Parathyroid adenoma (tissue), 2 donors: Measurements from ENCODE around the gene COTL1.

Experiments used
- H2AFZ ChIP-seq: fragments of 300-600 bp; sonication (generic); one replicate; pipeline ENCODE4 v1.7.0; 2017; ENCODE audit warnings: antibody characterized with exemption, mild to moderate bottlenecking
- H3K27ac ChIP-seq: fragments of 300-600 bp; sonication (generic); one replicate; pipeline ENCODE4 v1.7.0; 2017
- H3K27me3 ChIP-seq: fragments of 300-600 bp; sonication (generic); one replicate; pipeline ENCODE4 v1.7.0; 2017; ENCODE audit warnings: low read length; ENCODE audit not compliant: control insufficient read depth, insufficient read depth
- H3K36me3 ChIP-seq: fragments of 300-600 bp; sonication (generic); one replicate; pipeline ENCODE4 v1.7.0; 2017; ENCODE audit warnings: low read length; ENCODE audit not compliant: control insufficient read depth, insufficient read depth
- H3K4me1 ChIP-seq: fragments of 300-600 bp; sonication (generic); one replicate; pipeline ENCODE4 v1.7.0; 2017; ENCODE audit warnings: control low read depth
- H3K4me2 ChIP-seq: fragments of 300-600 bp; sonication (generic); one replicate; pipeline ENCODE4 v1.7.0; 2017; ENCODE audit warnings: low read length
- H3K4me3 ChIP-seq: fragments of 300-600 bp; sonication (generic); one replicate; pipeline ENCODE4 v1.7.0; 2017; ENCODE audit warnings: low read depth, low read length
- H3K79me2 ChIP-seq: fragments of 300-600 bp; sonication (generic); one replicate; pipeline ENCODE4 v1.7.0; 2017; ENCODE audit warnings: control low read depth
- H3K9ac ChIP-seq: fragments of 300-600 bp; sonication (generic); one replicate; pipeline ENCODE4 v1.7.0; 2017; ENCODE audit warnings: mild to moderate bottlenecking
- H3K9me3 ChIP-seq: fragments of 300-600 bp; sonication (generic); one replicate; pipeline ENCODE4 v1.7.0; 2017; ENCODE audit warnings: low read length; ENCODE audit not compliant: control insufficient read depth
- CTCF ChIP-seq: fragments of 300-600 bp; sonication (generic); IDR thresholded peaks from one replicate; pipeline ENCODE4 v1.7.0; 2017; ENCODE audit warnings: antibody characterized with exemption, mild to moderate bottlenecking
- donor health status: primary hyperparathyroidism.

Gene COTL1

DNA sequence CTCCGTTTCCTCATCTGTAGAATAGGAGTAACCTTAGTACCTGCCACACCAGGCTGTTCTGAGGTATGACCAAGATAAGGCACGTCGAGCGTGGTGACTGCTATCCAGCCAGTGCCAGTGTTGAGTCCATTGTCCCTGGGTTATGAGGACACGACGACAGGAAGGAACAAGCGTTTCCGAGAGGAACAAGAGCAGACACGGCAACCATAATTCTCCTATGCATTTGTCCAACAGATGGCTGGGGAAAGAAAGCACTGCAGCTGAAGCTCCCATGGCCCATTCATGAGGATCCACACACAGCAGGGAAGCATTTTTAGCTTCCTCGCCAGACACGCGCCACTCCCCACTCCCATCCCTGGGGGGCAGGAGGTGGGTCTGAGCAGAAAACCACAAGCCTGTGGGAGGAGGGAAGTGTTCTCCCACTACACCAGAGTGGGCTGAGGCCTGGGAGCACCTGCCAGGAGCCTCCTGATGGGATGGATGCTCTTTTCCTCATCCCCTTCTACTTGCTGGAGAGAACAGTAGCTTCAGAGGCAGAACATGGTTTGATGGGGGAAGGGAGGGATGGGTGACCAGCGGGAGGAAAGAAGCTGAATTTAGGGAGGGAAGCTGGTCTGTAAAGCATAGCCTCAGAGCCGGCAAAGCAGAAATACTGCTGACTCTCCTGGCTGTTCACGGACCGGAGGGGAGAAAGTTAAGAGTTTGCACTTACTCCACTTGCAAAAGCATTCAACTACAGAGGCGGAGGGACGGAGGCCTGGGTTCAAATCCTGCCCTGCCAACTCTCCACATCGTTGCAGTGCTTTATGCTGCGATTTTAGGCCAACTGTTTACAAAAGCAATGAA, 2.7 kb downstream of the COTL1 start:
- H3K36me3 ChIP-seq, result no peaks in the 10 kb centered on the region
- no peak overlapping the region for H3K4me3 ChIP-seq
- no peak overlapping the region for H3K9ac ChIP-seq
- H3K79me2 ChIP-seq, result no peaks in the 10 kb centered on the region
- H3K4me2 ChIP-seq, result no peak overlapping the region
- no peak overlapping the region for H3K27ac ChIP-seq
- peaks cover 8% of the 10 kb centered on the region for H3K4me1 ChIP-seq
- H3K9me3 ChIP-seq, result no peaks in the 10 kb centered on the region
- no peak for TF ChIP-seq CTCF
- H2AFZ ChIP-seq, result no peak overlapping the region
- no peaks in the 10 kb centered on the region for H3K27me3 ChIP-seq

DNA sequence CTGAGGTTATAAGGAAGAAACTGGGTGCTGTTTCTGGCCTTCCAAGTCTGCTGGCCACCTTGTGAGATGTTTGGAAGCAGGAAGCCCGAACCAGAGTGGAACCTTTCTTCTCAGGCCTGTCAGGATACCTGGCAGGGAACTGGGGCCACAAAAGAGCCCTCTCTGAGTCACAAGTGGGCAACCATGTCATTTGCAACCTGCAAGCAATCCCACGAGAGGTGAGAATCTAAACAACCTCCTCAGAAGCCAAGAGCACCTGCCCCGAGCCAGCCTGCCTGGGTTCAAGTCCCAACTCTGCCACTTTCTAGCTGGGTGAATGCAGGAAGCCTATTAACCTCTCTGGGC, 3.3 kb downstream of the COTL1 start:
- no peak overlapping the region for H3K4me3 ChIP-seq
- peaks cover 8% of the 10 kb centered on the region for H3K4me1 ChIP-seq
- H3K27ac ChIP-seq, result no peak overlapping the region
- no peak for TF ChIP-seq CTCF
- no peaks in the 10 kb centered on the region for H3K79me2 ChIP-seq
- no peak overlapping the region for H3K4me2 ChIP-seq
- H3K9me3 ChIP-seq, result no peaks in the 10 kb centered on the region
- no peak overlapping the region for H2AFZ ChIP-seq
- H3K36me3 ChIP-seq, result no peaks in the 10 kb centered on the region
- H3K9ac ChIP-seq, result no peak overlapping the region
- H3K27me3 ChIP-seq, result no peaks in the 10 kb centered on the region

GRCh38 chr16:84614073-84614459, 3.8 kb downstream of the COTL1 start:
- Histone ChIP-seq H3K36me3 (no peaks in the 10 kb centered on the region), H2AFZ (no peak overlapping the region), H3K27me3 (no peaks in the 10 kb centered on the region), H3K4me2 (no peak overlapping the region), H3K9me3 (no peaks in the 10 kb centered on the region), H3K9ac (no peak overlapping the region), H3K79me2 (no peaks in the 10 kb centered on the region), H3K27ac (no peak overlapping the region), H3K4me3 (no peak overlapping the region), H3K4me1 (peaks cover 8% of the 10 kb centered on the region)
- no peak for TF ChIP-seq CTCF

GRCh38 chr16:84613408-84614072, 4.3 kb downstream of the COTL1 start:
- Histone ChIP-seq H3K4me1 (peaks cover 8% of the 10 kb centered on the region), H3K27ac (no peak overlapping the region), H3K9me3 (no peaks in the 10 kb centered on the region), H3K79me2 (no peaks in the 10 kb centered on the region), H3K9ac (no peak overlapping the region), H2AFZ (no peak overlapping the region), H3K4me3 (no peak overlapping the region), H3K27me3 (no peaks in the 10 kb centered on the region), H3K36me3 (no peaks in the 10 kb centered on the region), H3K4me2 (no peak overlapping the region)
- no peak for TF ChIP-seq CTCF

DNA sequence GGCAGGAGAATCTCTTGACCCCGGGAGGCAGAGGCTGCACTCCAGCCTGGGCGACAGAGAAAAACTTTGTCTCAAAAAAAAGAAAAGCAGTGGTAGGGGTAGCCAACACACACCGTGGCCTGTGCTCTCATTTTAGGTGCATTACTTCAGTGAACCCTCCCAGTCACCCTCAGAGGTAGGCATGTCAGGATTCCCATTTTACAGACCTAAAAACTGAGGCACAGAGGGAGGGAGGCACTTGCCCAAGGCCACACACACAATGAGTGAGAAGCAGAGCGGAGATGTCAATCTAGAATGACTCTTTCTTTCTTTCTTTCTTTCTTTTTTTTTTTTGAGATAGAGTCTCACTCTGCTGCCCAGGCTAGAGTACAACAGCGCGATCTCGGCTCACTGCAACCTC, 5.2 kb downstream of the COTL1 start:
- Histone ChIP-seq H3K4me1 (peaks cover 8% of the 10 kb centered on the region), H3K9me3 (no peaks in the 10 kb centered on the region), H3K4me2 (no peak overlapping the region), H3K9ac (no peak overlapping the region), H3K4me3 (no peak overlapping the region), H2AFZ (no peak overlapping the region), H3K36me3 (no peaks in the 10 kb centered on the region), H3K27me3 (no peaks in the 10 kb centered on the region), H3K27ac (no peak overlapping the region), H3K79me2 (no peaks in the 10 kb centered on the region)
- no peak for TF ChIP-seq CTCF
